ENCODE results near the gene PAX5.
A peak's percentile ranks its signal among the peaks of the same experiment; 100 is the strongest.

The PAX5 gene

DNA sequence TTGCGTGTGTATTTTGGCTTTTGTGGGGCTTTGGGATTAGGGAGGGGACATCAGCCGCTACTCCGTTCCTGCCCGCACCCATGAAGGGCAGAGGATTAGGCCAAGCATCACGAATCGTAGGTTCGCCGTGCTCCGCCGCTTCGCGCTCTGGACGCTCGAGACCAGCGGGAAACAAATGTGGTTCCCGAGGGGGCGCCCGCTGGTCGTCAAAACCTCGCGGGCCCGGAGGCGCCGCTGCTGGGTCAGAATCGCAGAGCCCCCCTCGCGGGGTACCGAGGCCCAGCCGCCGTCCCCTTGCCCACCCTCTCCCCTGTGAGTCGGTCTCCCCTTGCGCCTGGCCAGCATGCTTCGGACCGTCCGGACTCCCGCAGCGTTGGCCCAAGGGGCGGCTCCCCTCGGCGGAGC is 2.3 kb upstream of the PAX5 start:
- Histone ChIP-seq H3K4me3 (ENCODE audit: low read length) (peak overlapping the region; percentile 75), H3K27me3 (ENCODE audit: insufficient read depth, low read length) (peaks cover 100% of the 10 kb centered on the region), H3K9me3 (ENCODE audit: insufficient read depth, low read depth, low read length) (no peaks in the 10 kb centered on the region), H3K27ac (ENCODE audit: low read length) (no peak overlapping the region), H3K36me3 (ENCODE audit: insufficient read depth, low read depth, low read length) (no peaks in the 10 kb centered on the region), H3K9ac (ENCODE audit: low read depth, low read length) (peak overlapping the region; percentile 39; the same call in 1 of the 2 replicates), H3K4me1 (ENCODE audit: insufficient read depth, low read length) (peaks cover 16% of the 10 kb centered on the region)

DNA sequence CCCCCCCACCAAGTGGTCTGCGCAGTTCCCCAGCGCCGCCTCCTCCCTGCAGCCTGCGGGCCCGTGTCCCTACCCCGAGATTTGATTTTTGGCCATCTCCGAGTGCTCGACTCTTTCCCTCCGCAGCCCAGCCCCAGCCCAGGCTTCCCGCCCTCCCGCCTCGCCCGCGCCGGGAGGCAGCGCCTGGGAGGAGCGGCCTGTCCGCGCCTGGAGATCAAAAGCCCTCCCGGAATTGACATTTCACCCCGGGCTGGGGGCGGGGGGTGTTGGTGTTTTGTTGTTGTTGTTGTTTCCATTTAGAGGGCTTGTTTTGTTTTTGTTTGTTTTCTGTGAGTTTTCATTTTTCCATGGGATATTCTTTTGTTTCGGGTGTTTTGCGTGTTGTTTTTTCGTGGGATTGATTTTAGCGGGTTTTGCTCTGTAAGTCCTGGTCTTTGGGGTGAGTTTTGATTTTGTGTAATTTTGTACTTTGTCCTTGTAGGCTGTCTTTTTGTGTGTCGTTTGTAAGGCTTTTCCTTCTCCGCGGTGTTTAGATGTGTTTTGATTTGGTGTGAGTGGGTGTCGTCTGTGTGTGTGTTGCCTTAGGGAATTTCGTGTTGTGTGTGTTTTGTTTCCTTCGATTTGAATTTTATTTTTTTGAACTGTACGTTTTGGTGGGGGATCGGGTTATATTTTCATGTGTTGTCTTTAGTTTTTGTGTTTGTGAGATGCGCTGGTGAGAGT is 1.7 kb upstream of the PAX5 start:
- H3K9me3 ChIP-seq (ENCODE audit: insufficient read depth, low read depth, low read length) = no peaks in the 10 kb centered on the region
- H3K36me3 ChIP-seq (ENCODE audit: insufficient read depth, low read depth, low read length) = no peaks in the 10 kb centered on the region
- peaks cover 16% of the 10 kb centered on the region for H3K4me1 ChIP-seq (ENCODE audit: insufficient read depth, low read length)
- H3K27ac ChIP-seq (ENCODE audit: low read length) = no peak overlapping the region
- H3K9ac ChIP-seq (ENCODE audit: low read depth, low read length) = peak overlapping the region; percentile 39; the same call in 1 of the 2 replicates
- peaks cover 100% of the 10 kb centered on the region for H3K27me3 ChIP-seq (ENCODE audit: insufficient read depth, low read length)
- H3K4me3 ChIP-seq (ENCODE audit: low read length) = peak overlapping the region; percentile 75

DNA sequence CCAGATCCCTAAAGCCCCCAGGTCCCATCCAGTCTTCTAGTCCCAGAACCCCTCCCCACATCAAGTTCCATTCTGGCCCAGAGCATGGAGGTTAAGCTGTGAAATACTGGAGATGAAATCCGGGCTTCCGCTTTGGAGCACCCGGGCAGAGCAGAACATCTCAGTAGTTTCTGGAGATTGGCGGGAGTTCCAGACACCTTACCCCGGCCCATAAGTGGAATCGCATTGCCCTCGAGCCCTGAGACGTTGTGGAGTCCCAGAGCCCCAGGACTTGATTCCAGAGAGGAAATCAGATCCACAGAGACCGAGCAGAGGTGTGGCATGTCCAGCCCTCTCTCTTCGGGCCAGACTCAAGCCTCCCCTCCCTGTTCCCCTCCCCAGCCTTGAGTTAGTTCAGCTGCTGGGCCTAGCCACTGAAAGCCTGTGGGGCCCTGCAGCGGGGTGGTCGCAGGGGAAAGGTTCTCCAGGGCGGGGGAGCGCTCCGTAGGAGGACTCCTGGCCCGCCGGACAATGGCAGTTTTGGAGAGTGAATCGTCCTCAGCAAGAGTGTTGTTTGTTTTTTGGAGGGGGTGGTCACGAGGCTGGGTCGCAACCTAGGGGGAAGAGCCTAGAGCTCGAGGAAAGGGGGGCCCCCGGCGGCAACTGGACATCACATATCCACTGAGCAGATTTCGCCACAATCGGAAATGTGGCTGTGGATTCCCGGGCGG is 1.0 kb upstream of the PAX5 start:
- Histone ChIP-seq H3K27me3 (ENCODE audit: insufficient read depth, low read length) (peaks cover 100% of the 10 kb centered on the region), H3K4me3 (ENCODE audit: low read length) (peak overlapping the region; percentile 75), H3K9me3 (ENCODE audit: insufficient read depth, low read depth, low read length) (no peaks in the 10 kb centered on the region), H3K4me1 (ENCODE audit: insufficient read depth, low read length) (peaks cover 12% of the 10 kb centered on the region), H3K36me3 (ENCODE audit: insufficient read depth, low read depth, low read length) (no peaks in the 10 kb centered on the region), H3K27ac (ENCODE audit: low read length) (no peak overlapping the region), H3K9ac (ENCODE audit: low read depth, low read length) (no peak overlapping the region)

DNA sequence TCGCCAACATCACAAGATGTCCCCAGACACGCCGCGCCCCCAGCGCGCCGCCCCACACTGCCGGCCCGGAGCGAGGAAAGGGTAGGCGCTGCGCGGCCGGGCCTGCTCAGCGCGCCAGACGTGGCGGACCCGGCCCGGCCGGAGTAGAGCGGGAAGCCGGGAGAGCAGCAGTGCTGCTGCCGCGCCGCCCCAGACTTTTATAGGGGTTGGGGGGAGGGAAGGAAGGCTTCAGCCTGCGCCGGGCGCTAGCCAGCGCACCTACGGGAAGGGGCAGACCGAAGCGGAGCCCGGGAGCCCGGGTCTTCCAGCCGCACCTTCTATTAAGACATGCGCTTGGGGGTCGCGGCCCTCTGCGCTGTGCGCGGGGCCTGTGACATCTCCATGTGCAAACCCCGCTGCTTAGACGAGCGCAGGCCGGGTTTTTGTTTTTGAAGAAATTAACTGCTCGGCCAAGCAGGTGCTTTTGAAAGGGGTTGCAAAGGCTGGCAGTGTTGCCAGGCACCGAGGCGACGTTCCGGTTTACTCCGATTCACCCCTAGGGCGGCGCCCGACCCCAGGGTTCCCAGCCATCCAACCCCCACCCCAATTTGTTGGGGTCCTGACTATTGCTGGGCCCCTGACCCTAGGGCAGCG is 353 bp upstream of the PAX5 start:
- H3K27ac ChIP-seq (ENCODE audit: low read length) = no peak overlapping the region
- H3K4me3 ChIP-seq (ENCODE audit: low read length) = peak overlapping the region; percentile 75
- H3K27me3 ChIP-seq (ENCODE audit: insufficient read depth, low read length) = peaks cover 100% of the 10 kb centered on the region
- H3K4me1 ChIP-seq (ENCODE audit: insufficient read depth, low read length) = peaks cover 12% of the 10 kb centered on the region
- no peak overlapping the region for H3K9ac ChIP-seq (ENCODE audit: low read depth, low read length)
- no peaks in the 10 kb centered on the region for H3K9me3 ChIP-seq (ENCODE audit: insufficient read depth, low read depth, low read length)
- no peaks in the 10 kb centered on the region for H3K36me3 ChIP-seq (ENCODE audit: insufficient read depth, low read depth, low read length)

DNA sequence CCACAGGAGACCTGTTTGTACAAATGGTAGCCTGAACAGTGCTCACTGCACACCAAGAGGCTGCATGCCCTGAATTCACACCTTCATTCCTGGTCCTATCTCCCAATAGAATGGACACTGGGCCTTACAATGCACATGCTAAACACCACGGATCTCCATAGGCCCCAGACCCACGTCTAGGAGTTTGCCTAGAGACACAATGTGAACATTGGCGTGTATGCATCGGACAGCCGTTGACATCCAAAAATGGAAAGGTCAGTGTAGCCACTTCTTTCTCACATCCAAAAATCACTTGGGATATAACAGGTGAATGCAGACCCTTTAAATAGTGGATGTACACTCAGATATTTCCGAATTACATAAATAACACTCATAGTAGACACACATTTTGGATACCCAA is 927 bp downstream of the PAX5 start:
- Histone ChIP-seq H3K9me3 (ENCODE audit: insufficient read depth, low read depth, low read length) (peaks cover 5% of the 10 kb centered on the region; the same call in 1 of the 2 replicates), H3K36me3 (ENCODE audit: insufficient read depth, low read depth, low read length) (no peaks in the 10 kb centered on the region), H3K27me3 (ENCODE audit: insufficient read depth, low read length) (peaks cover 100% of the 10 kb centered on the region), H3K9ac (ENCODE audit: low read depth, low read length) (no peak overlapping the region), H3K27ac (ENCODE audit: low read length) (no peak overlapping the region), H3K4me3 (ENCODE audit: low read length) (no peak overlapping the region), H3K4me1 (ENCODE audit: insufficient read depth, low read length) (peaks cover 15% of the 10 kb centered on the region)

DNA sequence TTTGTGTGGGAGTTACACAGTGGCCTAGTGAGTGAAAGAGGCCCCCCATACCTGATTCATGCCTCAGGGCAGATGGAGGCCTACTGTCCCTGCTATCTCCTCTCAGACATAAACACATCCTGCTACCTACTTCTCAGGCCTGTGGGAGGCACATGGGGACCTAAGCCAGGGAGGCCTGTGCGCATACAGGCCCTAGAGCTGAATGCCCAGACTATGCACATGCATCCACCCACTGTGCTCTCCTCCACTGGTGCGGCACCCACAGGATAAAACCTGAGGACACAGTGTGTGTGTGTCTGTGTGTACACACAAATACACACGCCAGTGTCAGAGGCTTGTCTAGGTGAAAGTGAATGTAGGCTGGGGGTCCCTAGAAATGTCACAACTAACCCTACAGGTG is 1.4 kb downstream of the PAX5 start:
- Histone ChIP-seq H3K9ac (ENCODE audit: low read depth, low read length) (no peak overlapping the region), H3K4me1 (ENCODE audit: insufficient read depth, low read length) (peaks cover 14% of the 10 kb centered on the region), H3K4me3 (ENCODE audit: low read length) (no peak overlapping the region), H3K36me3 (ENCODE audit: insufficient read depth, low read depth, low read length) (no peaks in the 10 kb centered on the region), H3K27ac (ENCODE audit: low read length) (no peak overlapping the region), H3K9me3 (ENCODE audit: insufficient read depth, low read depth, low read length) (peaks cover 5% of the 10 kb centered on the region; the same call in 1 of the 2 replicates), H3K27me3 (ENCODE audit: insufficient read depth, low read length) (peaks cover 100% of the 10 kb centered on the region)

DNA sequence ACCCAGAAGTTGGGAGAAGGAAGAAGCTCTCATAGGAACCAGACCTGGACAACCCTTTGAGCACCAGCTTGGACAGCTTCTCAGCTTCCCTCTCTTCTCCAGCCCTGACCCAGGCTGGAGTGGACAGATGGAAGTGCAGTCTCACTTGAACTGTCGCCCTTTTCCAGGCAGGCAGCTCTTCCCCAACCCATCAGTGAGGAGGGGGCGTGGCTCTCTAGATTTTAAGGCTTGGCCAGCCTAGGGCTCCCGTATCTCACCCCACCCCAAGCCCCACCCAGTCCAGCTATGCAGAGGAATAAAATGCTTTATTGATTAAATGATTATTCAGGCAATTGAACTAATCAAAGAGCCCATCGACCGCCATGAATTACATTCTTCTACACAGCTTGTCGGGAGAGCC is 2.2 kb downstream of the PAX5 start:
- peaks cover 98% of the 10 kb centered on the region for H3K27me3 ChIP-seq (ENCODE audit: insufficient read depth, low read length)
- H3K27ac ChIP-seq (ENCODE audit: low read length) = no peak overlapping the region
- H3K4me3 ChIP-seq (ENCODE audit: low read length) = no peak overlapping the region
- peaks cover 5% of the 10 kb centered on the region; the same call in 1 of the 2 replicates for H3K9me3 ChIP-seq (ENCODE audit: insufficient read depth, low read depth, low read length)
- H3K36me3 ChIP-seq (ENCODE audit: insufficient read depth, low read depth, low read length) = no peaks in the 10 kb centered on the region
- no peak overlapping the region for H3K9ac ChIP-seq (ENCODE audit: low read depth, low read length)
- peaks cover 14% of the 10 kb centered on the region for H3K4me1 ChIP-seq (ENCODE audit: insufficient read depth, low read length)

DNA sequence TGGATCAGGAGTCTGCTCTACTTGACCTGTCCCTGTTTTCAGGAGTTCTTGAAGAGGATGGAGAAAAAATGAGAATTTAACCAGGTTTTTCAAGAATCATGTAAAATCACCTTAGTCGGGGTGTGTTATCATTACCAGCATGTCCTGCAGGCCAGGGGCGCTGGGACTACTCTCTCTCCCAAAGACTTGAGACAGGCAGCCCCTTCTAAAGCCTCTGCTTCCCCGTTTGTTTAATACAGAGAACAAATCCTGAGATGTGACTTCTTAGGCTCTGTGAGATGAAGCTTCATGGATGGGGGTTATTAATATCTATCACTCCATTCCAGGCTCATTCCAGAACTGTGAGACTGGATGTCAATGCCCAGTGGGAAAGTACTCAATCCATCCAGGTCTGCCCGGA is 3.0 kb downstream of the PAX5 start:
- Histone ChIP-seq H3K9ac (ENCODE audit: low read depth, low read length) (no peak overlapping the region), H3K27me3 (ENCODE audit: insufficient read depth, low read length) (peaks cover 98% of the 10 kb centered on the region), H3K4me1 (ENCODE audit: insufficient read depth, low read length) (peaks cover 11% of the 10 kb centered on the region), H3K27ac (ENCODE audit: low read length) (no peak overlapping the region), H3K36me3 (ENCODE audit: insufficient read depth, low read depth, low read length) (no peaks in the 10 kb centered on the region), H3K9me3 (ENCODE audit: insufficient read depth, low read depth, low read length) (peaks cover 5% of the 10 kb centered on the region; the same call in 1 of the 2 replicates), H3K4me3 (ENCODE audit: low read length) (no peak overlapping the region)

DNA sequence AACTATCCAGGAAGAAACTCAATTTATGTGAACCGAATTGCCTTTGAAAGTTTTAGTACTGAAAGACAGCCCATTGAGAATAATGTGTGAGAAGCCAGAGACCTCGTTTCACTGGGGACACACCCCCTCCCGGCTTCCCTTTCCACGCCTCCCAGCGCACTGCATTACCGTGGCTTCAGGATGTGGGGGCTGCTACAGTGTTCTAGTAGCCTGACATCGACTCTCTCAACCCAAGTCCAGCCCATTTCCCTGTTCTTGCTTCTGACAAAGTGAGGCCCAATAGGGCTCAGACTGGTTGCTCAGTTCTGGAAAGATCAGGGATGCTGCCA is 3.5 kb downstream of the PAX5 start:
- no peak overlapping the region for H3K27ac ChIP-seq (ENCODE audit: low read length)
- H3K4me3 ChIP-seq (ENCODE audit: low read length) = no peak overlapping the region
- no peaks in the 10 kb centered on the region for H3K36me3 ChIP-seq (ENCODE audit: insufficient read depth, low read depth, low read length)
- H3K9me3 ChIP-seq (ENCODE audit: insufficient read depth, low read depth, low read length) = peaks cover 5% of the 10 kb centered on the region; the same call in 1 of the 2 replicates
- H3K4me1 ChIP-seq (ENCODE audit: insufficient read depth, low read length) = peaks cover 11% of the 10 kb centered on the region; the same call in 1 of the 2 replicates
- H3K9ac ChIP-seq (ENCODE audit: low read depth, low read length) = no peak overlapping the region
- peaks cover 98% of the 10 kb centered on the region for H3K27me3 ChIP-seq (ENCODE audit: insufficient read depth, low read length)

DNA sequence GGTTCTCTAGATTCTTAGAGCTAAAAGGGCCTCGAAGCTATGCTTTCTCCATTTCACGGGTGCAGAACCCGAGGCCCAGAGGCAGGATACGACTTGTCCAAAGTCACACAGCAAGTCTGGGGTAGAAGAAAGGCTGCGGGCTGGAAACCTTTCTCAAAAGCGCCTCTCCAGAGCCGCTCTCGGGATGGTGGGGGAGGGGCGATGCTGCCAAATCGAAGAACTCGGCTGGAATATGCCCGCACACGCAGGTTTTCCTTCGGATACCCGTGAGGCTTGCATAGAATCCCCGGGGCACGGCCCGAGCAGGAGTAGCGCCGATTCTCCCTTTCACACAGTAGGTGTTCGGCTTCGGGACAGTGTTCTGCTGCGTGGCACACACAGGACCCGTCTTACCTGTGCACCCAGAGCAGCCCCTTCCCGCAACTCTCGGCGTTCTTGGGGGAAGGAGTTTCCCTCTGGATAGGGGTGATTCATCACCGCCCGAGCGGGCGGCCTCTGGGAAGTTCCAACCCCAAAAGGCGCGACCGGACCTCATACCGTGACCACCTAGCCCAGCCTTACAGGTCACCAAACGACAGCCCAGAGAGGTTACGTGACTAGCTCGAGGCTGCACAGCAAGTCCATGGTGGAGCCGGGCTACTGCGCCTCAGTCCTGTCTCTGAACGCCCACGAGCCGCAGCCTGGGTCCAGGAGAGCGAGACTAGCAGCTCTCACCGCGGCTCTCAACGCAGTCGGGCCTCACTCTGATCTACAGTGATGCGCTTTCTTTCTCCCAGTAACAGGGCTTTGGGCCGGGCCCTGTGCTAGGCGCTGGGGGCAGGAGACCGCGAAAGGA is 4.1 kb downstream of the PAX5 start:
- Histone ChIP-seq H3K4me3 (ENCODE audit: low read length) (peak overlapping the region; percentile 62), H3K27me3 (ENCODE audit: insufficient read depth, low read length) (peaks cover 98% of the 10 kb centered on the region), H3K36me3 (ENCODE audit: insufficient read depth, low read depth, low read length) (no peaks in the 10 kb centered on the region), H3K9ac (ENCODE audit: low read depth, low read length) (no peak overlapping the region), H3K27ac (ENCODE audit: low read length) (no peak overlapping the region), H3K9me3 (ENCODE audit: insufficient read depth, low read depth, low read length) (peaks cover 5% of the 10 kb centered on the region; the same call in 1 of the 2 replicates), H3K4me1 (ENCODE audit: insufficient read depth, low read length) (peaks cover 13% of the 10 kb centered on the region; the same call in 1 of the 2 replicates)

DNA sequence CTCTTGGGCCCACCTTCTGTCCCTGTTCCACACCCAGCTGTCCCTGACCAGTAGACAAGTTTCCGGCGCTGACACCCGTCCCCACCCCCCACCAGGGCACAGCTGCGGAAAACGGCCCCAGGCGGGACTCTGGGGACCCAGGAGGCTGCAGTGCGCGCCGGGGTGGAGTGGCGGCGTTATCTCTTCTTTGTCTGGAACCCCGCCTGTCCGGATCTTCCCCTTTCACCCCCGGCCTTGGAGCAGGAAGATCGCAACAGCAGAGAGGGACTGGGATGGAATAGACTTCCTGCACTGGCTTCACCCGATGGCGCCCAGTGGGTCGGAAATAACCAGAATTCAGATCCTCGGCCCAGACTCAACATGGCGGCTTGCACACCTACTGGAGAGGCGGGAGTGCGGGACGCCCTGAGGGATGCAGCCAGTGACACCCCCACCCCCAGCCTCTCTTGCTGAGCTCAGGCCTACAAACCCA is 4.7 kb downstream of the PAX5 start:
- no peaks in the 10 kb centered on the region for H3K36me3 ChIP-seq (ENCODE audit: insufficient read depth, low read depth, low read length)
- peak overlapping the region; percentile 62 for H3K4me3 ChIP-seq (ENCODE audit: low read length)
- peaks cover 5% of the 10 kb centered on the region; the same call in 1 of the 2 replicates for H3K9me3 ChIP-seq (ENCODE audit: insufficient read depth, low read depth, low read length)
- H3K4me1 ChIP-seq (ENCODE audit: insufficient read depth, low read length) = peaks cover 13% of the 10 kb centered on the region; the same call in 1 of the 2 replicates
- H3K27me3 ChIP-seq (ENCODE audit: insufficient read depth, low read length) = peaks cover 98% of the 10 kb centered on the region
- H3K27ac ChIP-seq (ENCODE audit: low read length) = no peak overlapping the region
- no peak overlapping the region for H3K9ac ChIP-seq (ENCODE audit: low read depth, low read length)
